ENCODE data around the gene RER1. TPM values are rescaled to one million over a fixed set of nuclear protein-coding genes. Genes with fewer than 3 reads are reported as not detected.

The RER1 gene
- total RNA-seq, 4 donors from 2014 or later = 56.9 to 86.5 (median 81.4) TPM

Other genes with a start within 250 kb of the RER1 start
- 10 to 100 TPM; 18.6 to 47.3 (median 24.9) TPM for gene FAAP20, start 197.1 kb upstream of the RER1 start, total RNA-seq
- gene SKI, start 163.5 kb upstream of the RER1 start, total RNA-seq = 10 to 100 TPM; 51.8 to 91.2 (median 68.1) TPM
- gene MORN1, start 287 bp upstream of the RER1 start, total RNA-seq = 10 to 100 TPM in 2 of 4 donors, 1 to 10 TPM in 2; 5.7 to 13.4 (median 8.5) TPM
- 10 to 100 TPM; 16.2 to 39.2 (median 27.3) TPM for gene PEX10, start 20.7 kb downstream of the RER1 start, total RNA-seq
- gene PLCH2, start 84.4 kb downstream of the RER1 start, total RNA-seq = 100 to 1,000 TPM in 3 of 4 donors, 10 to 100 TPM in 1; 83.3 to 324 (median 130) TPM
- 10 to 100 TPM; 17.7 to 36.0 (median 29.7) TPM for gene PANK4, start 134.8 kb downstream of the RER1 start, total RNA-seq
- 10 to 100 TPM in 1 of 4 donors, 1 to 10 TPM in 3; 2.6 to 12.0 (median 5.9) TPM for gene HES5, start 138.4 kb downstream of the RER1 start, total RNA-seq
- gene TNFRSF14, start 164.5 kb downstream of the RER1 start, total RNA-seq = 100 to 1,000 TPM in 1 of 4 donors, 10 to 100 TPM in 3; 33.3 to 111 (median 60.9) TPM
- gene PRXL2B, start 194.9 kb downstream of the RER1 start, total RNA-seq = 10 to 100 TPM in 2 of 4 donors, 1 to 10 TPM in 2; 9.7 to 16.3 (median 10.7) TPM
- gene MMEL1, start 241.2 kb downstream of the RER1 start, total RNA-seq = 1 to 10 TPM in 2 of 4 donors, not detected in 2; 2.2 to 2.6 TPM